HG02610 (cell line): ENCODE data around the gene KRTAP4-6.
"Not testable (repeated sequence)": the region's sequence is repeated elsewhere in the genome, so short reads cannot be mapped to it uniquely, and the experiment has no call there.

ENCODE experiments used
- ATAC-seq: cut with Tn5 transposase; IDR thresholded peaks from one replicate; pipeline ENCODE4 v1.9.1; 2021; ENCODE audit warnings: mild to moderate bottlenecking, moderate library complexity; ENCODE audit not compliant: unreplicated experiment

Gene KRTAP4-6

GRCh38 chr17:41140360-41141131 is at the start of gene KRTAP4-6:
TSS of gene KRTAP4-6 (minus strand) at chr17:41140544. CDS start at chr17:41140487, 57 bp downstream.
- ATAC-seq = no peak

- ATAC-seq = not testable (repeated sequence)
Measured at GRCh38 chr17:41189837-41190318, 49.5 kb upstream of the KRTAP4-6 start, which contains the start of gene KRTAP9-1. TSS of gene KRTAP9-1 (plus strand) at chr17:41189887. CDS start at chr17:41189887, 0 bp downstream.

- ATAC-seq = no peak
Measured at GRCh38 chr17:41186872-41187271, 46.5 kb upstream of the KRTAP4-6 start.

GRCh38 chr17:41185001-41185400 is 44.7 kb upstream of the KRTAP4-6 start:
- ATAC-seq = no peak

- no peak for ATAC-seq
Measured at GRCh38 chr17:41184480-41184961, 44.2 kb upstream of the KRTAP4-6 start, which contains the start of gene KRTAP4-1. TSS of gene KRTAP4-1 (minus strand) at chr17:41184911. CDS start at chr17:41184854, 57 bp downstream.

- no peak for ATAC-seq
Measured at GRCh38 chr17:41178843-41179616, 38.7 kb upstream of the KRTAP4-6 start.

- no peak for ATAC-seq
Measured at GRCh38 chr17:41178341-41178740, 38.0 kb upstream of the KRTAP4-6 start.

- no peak for ATAC-seq
Measured at GRCh38 chr17:41177727-41178271, 37.5 kb upstream of the KRTAP4-6 start, which contains the start of gene KRTAP4-2. TSS of gene KRTAP4-2 (minus strand) at chr17:41178221. CDS start at chr17:41178164, 57 bp downstream.

- no peak for ATAC-seq
Measured at GRCh38 chr17:41176744-41177387, 36.5 kb upstream of the KRTAP4-6 start.

- no peak for ATAC-seq
Measured at GRCh38 chr17:41171886-41172285, 31.5 kb upstream of the KRTAP4-6 start.

- ATAC-seq = no peak
Measured at GRCh38 chr17:41168121-41168520, 27.8 kb upstream of the KRTAP4-6 start, which contains the start of gene KRTAP4-3. TSS of gene KRTAP4-3 (minus strand) at chr17:41168221. CDS start at chr17:41168172, 49 bp downstream.

GRCh38 chr17:41167561-41167960 is 27.2 kb upstream of the KRTAP4-6 start:
- ATAC-seq = no peak

- no peak for ATAC-seq
Measured at GRCh38 chr17:41163828-41164227, 23.5 kb upstream of the KRTAP4-6 start.

- no peak for ATAC-seq
Measured at GRCh38 chr17:41160648-41161047, 20.3 kb upstream of the KRTAP4-6 start, which contains the start of gene KRTAP4-4. TSS of gene KRTAP4-4 (minus strand) at chr17:41160748. CDS start at chr17:41160691, 57 bp downstream.

- not testable (repeated sequence) for ATAC-seq
Measured at GRCh38 chr17:41160190-41160589, 19.8 kb upstream of the KRTAP4-6 start.

GRCh38 chr17:41153856-41154255 is 13.5 kb upstream of the KRTAP4-6 start:
- no peak for ATAC-seq

GRCh38 chr17:41151525-41151924 is 11.2 kb upstream of the KRTAP4-6 start:
- no peak for ATAC-seq

- no peak for ATAC-seq
Measured at GRCh38 chr17:41150026-41150425, 9.7 kb upstream of the KRTAP4-6 start.

GRCh38 chr17:41149652-41149985 is 9.3 kb upstream of the KRTAP4-6 start, which contains the start of gene KRTAP4-5:
TSS of gene KRTAP4-5 (minus strand) at chr17:41149825. CDS start at chr17:41149767, 58 bp downstream.
- no peak for ATAC-seq

- not testable (repeated sequence) for ATAC-seq
Measured at GRCh38 chr17:41148971-41149651, 8.8 kb upstream of the KRTAP4-6 start.
